Left lung (tissue), 10 donors: ENCODE data around the gene FZR1. TPM values are rescaled to one million over a fixed set of nuclear protein-coding genes. Genes with fewer than 3 reads are reported as not detected.
A peak's percentile ranks its signal among the peaks of the same experiment; 100 is the strongest.

Experiments
- ATAC-seq: fragments of 200-7000 bp; cut with Tn5 transposase; one replicate; pipeline ENCODE4 v1.9.1; 2020; ENCODE audit warnings: moderate library complexity
- DNase-seq, 4 donors: peaks; one replicate each; pipeline ENCODE4 v3.0.0-alpha.2; 2013 to 2020
- H3K27ac ChIP-seq, 2 donors: fragments of 200-600 bp; sonication (generic) in 1 of 2; one replicate each; pipeline versions ENCODE4 v1.5.0 to v1.8.0; 2020 to 2021
- H3K27me3 ChIP-seq, 2 donors: fragments of 200-600 bp; sonication (generic) in 1 of 2; one replicate each; pipeline versions ENCODE4 v1.5.0 to v1.8.0; 2020 to 2021
- H3K36me3 ChIP-seq, 2 donors: fragments of 200-600 bp; sonication (generic) in 1 of 2; one replicate each; pipeline versions ENCODE4 v1.5.0 to v1.8.0; 2020 to 2021
- H3K4me1 ChIP-seq, 2 donors: fragments of 200-600 bp; one replicate each; pipeline ENCODE4 v1.8.0; 2021
- H3K4me3 ChIP-seq, 2 donors: fragments of 200-600 bp; sonication (generic) in 1 of 2; one replicate each; pipeline versions ENCODE4 v1.5.0 to v1.8.0; 2020 to 2021; ENCODE audit warnings: mild to moderate bottlenecking in 1 of 2
- H3K9me3 ChIP-seq, 2 donors: fragments of 200-600 bp; sonication (generic) in 1 of 2; one replicate each; pipeline versions ENCODE4 v1.5.0 to v1.8.0; 2020 to 2021
- intact Hi-C, 2 donors: fragments of 100-400 bp; cut with DNase I; formaldehyde crosslinking; loops; one replicate each; pipeline versions ENCODE4 v1.11.2 to v1.14.2; 2022
- polyA plus RNA-seq, 6 donors: library from polyadenylated mRNA; unstranded; fragments of 120-200 nt; gene quantifications; one replicate each; pipeline ENCODE4 v1.2.1, GENCODE V29; 2013; ENCODE audit not compliant: insufficient read length in 6 of 6
- total RNA-seq, 2 donors: library from RNA; stranded (reverse); fragmentation: NEBNext Ultra II Directional; extraction: Animal tissue kit (Norgen Biotek cat#: 25700); gene quantifications; one replicate each; pipeline ENCODE4 v1.2.1, GENCODE V29; 2021
- TF ChIP-seq, protein P1 (sequence below), 2 donors: fragments of 200-600 bp; sonication (generic) in 1 of 2; IDR thresholded peaks; one replicate each; pipeline versions ENCODE4 v1.5.0 to v1.8.0; 2021; ENCODE audit warnings: antibody characterized with exemption in 2 of 2
- donor health status: DM: no; HTN: yes; CAD: no.
- donor health status: DM: no; HTN: no; CAD: no.

The FZR1 gene
- total and polyA plus RNA-seq, 8 donors: 33.4 to 56.6 (median 47.3) TPM

DNA sequence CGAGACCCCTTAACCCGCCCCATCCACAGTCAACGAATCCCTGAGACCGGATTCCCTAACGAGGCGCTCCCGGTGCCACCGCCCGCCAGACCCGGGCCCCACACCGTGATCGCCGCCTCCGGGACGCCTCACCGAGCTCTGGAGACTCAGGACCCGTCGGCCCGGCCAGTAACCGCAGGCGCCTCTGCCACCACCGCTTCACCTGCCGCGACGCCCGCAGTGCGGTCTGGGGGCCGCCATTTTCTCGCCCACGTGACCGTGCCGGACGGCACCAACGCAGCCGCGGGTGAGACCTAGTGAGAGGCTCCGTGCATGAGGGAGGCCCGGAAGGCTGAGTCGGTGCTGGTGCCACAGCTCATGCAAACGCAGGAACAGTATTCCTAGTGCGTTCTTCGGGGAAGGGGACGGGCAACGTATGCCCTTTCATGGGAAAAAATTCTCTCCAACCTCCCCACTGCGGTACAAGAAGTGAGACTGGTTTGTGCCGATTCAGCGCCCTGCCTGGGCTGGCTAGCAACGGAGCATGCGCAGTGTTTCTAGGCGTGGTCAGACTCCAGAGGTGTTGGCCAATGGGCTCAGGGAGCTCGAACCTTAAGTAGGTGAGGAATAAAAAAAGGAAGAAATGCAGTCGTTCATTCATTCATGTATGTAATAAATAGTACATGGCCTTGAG, 5.5 kb upstream of the FZR1 start, which contains the start of gene DOHH:
Gene DOHH, minus strand, starts transcription at position 246 of the 673 bp plus-strand sequence. CDS start 3,860 bp downstream, outside the sequence.
- intact Hi-C loops: no loop called here
- Histone ChIP-seq H3K36me3 (peaks cover 0 to 13% of the 10 kb centered on the region in 2 donors), H3K4me1 (peaks cover 7 to 26% of the 10 kb centered on the region in 2 donors), H3K27ac (peak within 1 kb of the TSS; percentile 84 to 96), H3K9me3 (no peaks in the 10 kb centered on the region), H3K27me3 (no peaks in the 10 kb centered on the region), H3K4me3 (peak within 1 kb of the TSS; percentile 78 to 79)
- TF ChIP-seq, protein P1, sequence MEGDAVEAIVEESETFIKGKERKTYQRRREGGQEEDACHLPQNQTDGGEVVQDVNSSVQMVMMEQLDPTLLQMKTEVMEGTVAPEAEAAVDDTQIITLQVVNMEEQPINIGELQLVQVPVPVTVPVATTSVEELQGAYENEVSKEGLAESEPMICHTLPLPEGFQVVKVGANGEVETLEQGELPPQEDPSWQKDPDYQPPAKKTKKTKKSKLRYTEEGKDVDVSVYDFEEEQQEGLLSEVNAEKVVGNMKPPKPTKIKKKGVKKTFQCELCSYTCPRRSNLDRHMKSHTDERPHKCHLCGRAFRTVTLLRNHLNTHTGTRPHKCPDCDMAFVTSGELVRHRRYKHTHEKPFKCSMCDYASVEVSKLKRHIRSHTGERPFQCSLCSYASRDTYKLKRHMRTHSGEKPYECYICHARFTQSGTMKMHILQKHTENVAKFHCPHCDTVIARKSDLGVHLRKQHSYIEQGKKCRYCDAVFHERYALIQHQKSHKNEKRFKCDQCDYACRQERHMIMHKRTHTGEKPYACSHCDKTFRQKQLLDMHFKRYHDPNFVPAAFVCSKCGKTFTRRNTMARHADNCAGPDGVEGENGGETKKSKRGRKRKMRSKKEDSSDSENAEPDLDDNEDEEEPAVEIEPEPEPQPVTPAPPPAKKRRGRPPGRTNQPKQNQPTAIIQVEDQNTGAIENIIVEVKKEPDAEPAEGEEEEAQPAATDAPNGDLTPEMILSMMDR (IDR thresholded peaks at IDR 0.05): no peak
- ATAC-seq (peak; percentile 95), DNase-seq (peak; percentile 95 to 99 (median 97))

DNA sequence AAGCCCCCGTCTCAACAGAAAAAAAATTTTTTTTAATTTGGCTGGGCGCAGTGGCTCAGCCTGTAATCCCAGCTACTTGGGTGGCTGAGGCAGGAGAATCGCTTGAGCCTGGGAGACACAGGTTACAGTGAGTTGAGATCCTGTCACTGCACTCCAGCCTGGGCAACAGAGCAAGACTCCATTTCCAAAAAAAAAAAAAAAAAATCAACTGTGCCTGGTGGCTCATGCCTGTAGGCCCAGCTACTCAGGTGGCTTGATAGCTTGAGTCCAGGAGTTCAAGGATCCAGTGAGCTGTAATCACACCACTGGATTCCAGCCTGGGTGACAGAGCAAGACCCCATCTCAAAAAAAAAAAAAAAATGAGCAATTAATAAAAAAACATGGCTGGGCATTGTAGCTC, 4.3 kb upstream of the FZR1 start:
- H3K9me3 ChIP-seq: no peaks in the 10 kb centered on the region
- H3K4me1 ChIP-seq: peaks cover 7 to 29% of the 10 kb centered on the region in 2 donors
- DNase-seq (no peak), ATAC-seq (no peak)
- H3K27me3 ChIP-seq: no peaks in the 10 kb centered on the region
- H3K36me3 ChIP-seq: peaks cover 0 to under 1% of the 10 kb centered on the region in 2 donors
- intact Hi-C loops: no loop called here
- no peak overlapping the region for H3K4me3 ChIP-seq
- TF ChIP-seq, protein P1 (IDR thresholded peaks at IDR 0.05): no peak
- H3K27ac ChIP-seq: no peak overlapping the region

DNA sequence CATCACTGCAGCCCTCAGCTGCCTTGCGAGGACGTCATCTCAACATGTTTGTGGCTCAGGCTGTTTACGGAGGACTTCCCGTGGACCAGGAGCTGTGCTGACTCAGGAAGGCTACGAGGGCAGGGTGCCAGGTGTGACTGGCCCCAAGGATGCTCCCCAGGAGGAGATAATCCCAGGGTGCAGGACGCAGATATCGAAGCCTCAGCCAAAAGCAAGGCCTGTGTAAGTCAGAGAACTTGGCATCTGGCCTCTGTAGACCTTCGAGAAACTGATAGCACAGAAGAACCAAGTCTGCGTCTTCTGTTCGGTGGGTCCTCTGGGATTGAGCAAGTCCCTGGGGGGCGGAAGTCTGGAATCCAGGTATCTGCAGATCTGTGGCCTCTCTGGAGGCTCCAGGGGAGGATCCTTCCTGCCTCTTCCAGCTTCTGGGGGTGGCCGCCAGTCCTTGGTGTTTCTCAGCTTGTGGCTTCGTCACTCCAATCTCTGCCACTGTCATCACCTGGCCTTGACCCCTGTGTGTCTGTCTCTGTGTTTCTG, 3.0 kb upstream of the FZR1 start:
- Histone ChIP-seq H3K36me3 (no peaks in the 10 kb centered on the region), H3K27ac (no peak overlapping the region), H3K4me3 (no peak overlapping the region), H3K27me3 (no peaks in the 10 kb centered on the region), H3K9me3 (no peaks in the 10 kb centered on the region), H3K4me1 (peaks cover 12 to 39% of the 10 kb centered on the region in 2 donors)
- intact Hi-C loops: no loop called here
- TF ChIP-seq, protein P1 (IDR thresholded peaks at IDR 0.05): no peak
- DNase-seq (no peak), ATAC-seq (no peak)

DNA sequence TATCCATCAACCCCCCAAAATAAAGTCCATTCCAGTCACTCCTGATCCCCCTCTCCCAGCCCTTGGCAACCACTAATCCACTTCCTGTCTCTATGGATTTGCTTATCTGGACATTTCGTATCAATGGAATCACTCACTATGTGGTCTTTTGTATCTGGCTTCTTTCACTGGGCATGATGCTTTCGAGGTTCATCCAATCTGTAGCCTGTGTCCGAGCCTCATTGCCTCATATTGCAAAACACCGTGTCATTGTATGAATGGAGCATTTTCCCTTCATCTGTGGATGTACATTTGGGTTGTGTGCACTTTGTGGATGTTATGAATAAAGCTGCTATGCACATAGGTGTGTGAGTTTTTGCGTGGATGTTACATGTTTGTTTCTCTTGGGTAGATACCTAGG, 1.4 kb upstream of the FZR1 start:
- no peak for ATAC-seq
- Histone ChIP-seq H3K27me3 (no peaks in the 10 kb centered on the region), H3K27ac (peak overlapping the region in 1 of 2 donors; percentile 94)

More for the DNA sequence above, 1.4 kb upstream of the FZR1 start:
- H3K4me1 ChIP-seq: peaks cover 7 to 46% of the 10 kb centered on the region in 2 donors
- TF ChIP-seq, protein P1 (IDR thresholded peaks at IDR 0.05): no peak
- intact Hi-C loops: no loop called here
- H3K36me3 ChIP-seq: peaks cover 0 to 5% of the 10 kb centered on the region in 2 donors
- no peak for DNase-seq
- no peak overlapping the region for H3K4me3 ChIP-seq
- no peaks in the 10 kb centered on the region for H3K9me3 ChIP-seq
